SK-N-SH treated with all-trans-retinoic acid at 6 μM for 48 hours (cell line): ENCODE data around the gene PROK1.

Experiments used
- ATAC-seq: fragments of 200-7000 bp; cut with Tn5 transposase; 3 replicates; pipeline ENCODE4 v1.9.1; 2020; ENCODE audit warnings: mild to moderate bottlenecking, moderate library complexity
- ARNTL ChIP-seq: fragments of 450-650 bp; formaldehyde crosslinking; IDR thresholded peaks from 2 replicates; pipeline ENCODE4 v1.5.0; 2020; ENCODE audit warnings: low read depth, mild to moderate bottlenecking, moderate library complexity, borderline replicate concordance
- BACH2 ChIP-seq: fragments of 250-450 bp; sonication (Bioruptor Pico); IDR thresholded peaks from 2 replicates; pipeline ENCODE4 v1.9.0; 2021; ENCODE audit warnings: mild to moderate bottlenecking, borderline replicate concordance
- CSDC2 ChIP-seq: fragments of 250-450 bp; sonication (Bioruptor Pico); IDR thresholded peaks from 2 replicates; pipeline ENCODE4 v1.5.0; 2020; ENCODE audit warnings: mild to moderate bottlenecking, moderate library complexity
- ESRRG ChIP-seq: fragments of 250-450 bp; sonication (Bioruptor Pico); IDR thresholded peaks from 2 replicates; pipeline ENCODE4 v1.6.1; 2021; ENCODE audit warnings: mild to moderate bottlenecking
- GLIS3 ChIP-seq: fragments of 250-450 bp; sonication (Bioruptor Pico); IDR thresholded peaks from 2 replicates; pipeline ENCODE4 v1.5.0; 2020; ENCODE audit warnings: mild to moderate bottlenecking, moderate library complexity
- ISL1 ChIP-seq: fragments of 250-450 bp; sonication (Bioruptor Pico); IDR thresholded peaks from 2 replicates; pipeline ENCODE4 v2.1.2; 2022; ENCODE audit warnings: mild to moderate bottlenecking, moderate library complexity
- PPARA ChIP-seq: fragments of 250-450 bp; sonication (Bioruptor Pico); IDR thresholded peaks from 2 replicates; pipeline ENCODE4 v1.5.0; 2020; ENCODE audit warnings: mild to moderate bottlenecking, borderline replicate concordance
- RARB ChIP-seq: fragments of 250-450 bp; sonication (Bioruptor Pico); IDR thresholded peaks from 2 replicates; pipeline ENCODE4 v1.8.0; 2021; ENCODE audit warnings: mild to moderate bottlenecking, moderate library complexity
- SNAI2 ChIP-seq: fragments of 250-450 bp; sonication (Bioruptor Pico); IDR thresholded peaks from 2 replicates; pipeline ENCODE4 v1.5.0; 2020; ENCODE audit warnings: mild to moderate bottlenecking, moderate library complexity
- TOX ChIP-seq: fragments of 250-450 bp; sonication (Bioruptor Pico); IDR thresholded peaks from 2 replicates; pipeline ENCODE4 v1.8.0; 2021; ENCODE audit warnings: mild to moderate bottlenecking, moderate library complexity, borderline replicate concordance
- ZC3H10 ChIP-seq: fragments of 250-450 bp; sonication (Bioruptor Pico); IDR thresholded peaks from 2 replicates; pipeline ENCODE4 v1.5.1; 2021; ENCODE audit warnings: mild to moderate bottlenecking, moderate library complexity
- ZFP30 ChIP-seq: fragments of 450-650 bp; formaldehyde crosslinking; IDR thresholded peaks from 2 replicates; pipeline ENCODE4 v1.5.0; 2022; ENCODE audit warnings: mild to moderate bottlenecking, moderate library complexity
- ZNF565 ChIP-seq: fragments of 450-650 bp; formaldehyde crosslinking; conservative IDR thresholded peaks from 2 replicates; pipeline ENCODE4 v1.5.0; 2020; ENCODE audit warnings: low read depth, mild to moderate bottlenecking, moderate library complexity
- ZNF70 ChIP-seq: fragments of 450-650 bp; formaldehyde crosslinking; IDR thresholded peaks from 2 replicates; pipeline ENCODE4 v1.5.0; 2020; ENCODE audit warnings: mild to moderate bottlenecking, moderate library complexity
- ZNF8 ChIP-seq: fragments of 450-650 bp; formaldehyde crosslinking; IDR thresholded peaks from 2 replicates; pipeline ENCODE4 v1.5.0; 2020; ENCODE audit warnings: mild to moderate bottlenecking, moderate library complexity
- TF ChIP-seq, protein P1 (sequence below): fragments of 250-450 bp; sonication (Bioruptor Pico); IDR thresholded peaks from 2 replicates; pipeline ENCODE4 v1.8.0; 2020; ENCODE audit warnings: mild to moderate bottlenecking, moderate library complexity, borderline replicate concordance
- TF ChIP-seq, protein P2 (sequence below): fragments of 250-450 bp; sonication (Bioruptor Pico); IDR thresholded peaks from 2 replicates; pipeline ENCODE4 v1.8.0; 2021; ENCODE audit warnings: low read depth, mild to moderate bottlenecking, moderate library complexity, borderline replicate concordance
- TF ChIP-seq, protein P3 (sequence below): fragments of 250-450 bp; sonication (Bioruptor Pico); IDR thresholded peaks from 2 replicates; pipeline ENCODE4 v1.5.0; 2020; ENCODE audit warnings: mild to moderate bottlenecking, moderate library complexity

The PROK1 gene

DNA sequence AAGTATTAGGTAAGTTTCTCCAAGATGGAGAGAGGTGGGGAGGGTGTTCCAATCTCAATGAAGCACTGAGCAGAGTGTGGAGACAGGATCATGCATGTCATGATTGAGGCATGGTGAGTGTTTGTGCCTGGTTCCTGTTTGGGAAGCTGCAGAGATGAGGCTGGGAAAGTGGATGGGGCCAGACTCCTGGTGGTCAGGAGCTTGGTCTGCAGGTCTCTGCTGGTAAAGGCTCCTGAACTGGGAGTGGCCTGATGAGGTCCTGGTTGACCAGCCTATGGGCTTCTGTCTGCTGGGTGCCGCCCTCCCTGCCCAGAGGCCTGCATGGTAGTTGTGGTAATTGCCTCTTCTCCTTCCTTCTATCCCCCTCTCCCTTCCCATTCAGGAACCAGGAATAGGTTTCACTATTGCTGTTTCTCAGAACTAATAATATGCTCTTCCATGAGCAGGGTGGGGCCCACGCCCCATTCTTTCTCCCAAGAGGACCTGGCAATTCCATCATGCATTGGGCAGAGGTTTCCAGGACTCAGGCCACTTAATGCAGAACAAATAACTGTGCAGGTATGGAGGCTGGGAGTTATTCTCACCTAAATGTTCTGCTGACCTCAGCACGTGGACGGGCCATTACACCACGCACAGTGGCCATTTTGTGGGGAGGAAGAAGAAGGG is 24.5 kb downstream of the PROK1 start (continued):
- TF ChIP-seq ZNF70 (no peak), CSDC2 (CRISPR knock-in tag) (no peak)

DNA sequence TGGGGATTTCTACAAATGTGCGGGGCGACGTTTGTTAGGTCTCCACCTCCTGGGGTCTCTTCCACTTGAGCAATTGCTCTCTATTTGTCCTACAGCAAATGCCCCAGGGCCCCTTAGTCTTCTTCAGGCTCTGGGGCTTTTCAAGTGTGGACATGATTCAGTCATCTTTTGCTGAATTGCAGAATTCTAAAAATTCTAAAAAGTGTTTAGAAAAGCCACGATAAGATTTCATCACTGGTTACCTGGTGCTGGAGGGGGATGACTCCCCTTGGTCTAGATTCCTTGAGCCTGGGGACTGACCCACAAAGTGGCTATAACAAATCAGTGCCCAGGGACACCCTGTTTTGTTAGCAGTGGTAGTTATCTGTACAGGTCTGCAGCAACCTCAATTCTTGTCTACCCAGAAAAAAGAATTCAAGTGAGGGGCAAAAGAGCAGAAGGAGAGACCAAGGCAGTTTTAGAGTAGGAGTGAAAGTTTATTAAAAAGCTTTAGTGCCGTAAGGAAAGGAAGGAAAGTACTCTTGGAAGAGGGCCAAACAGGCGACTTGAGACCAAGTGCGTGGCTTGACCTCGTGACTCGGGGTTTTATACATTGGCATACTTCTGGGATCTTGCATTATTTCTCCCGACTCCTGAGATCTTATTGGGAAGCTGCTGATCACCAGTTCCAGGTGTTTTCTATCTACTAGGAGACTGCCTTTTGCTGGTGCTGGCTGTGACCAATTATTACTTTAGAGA is 25.2 kb downstream of the PROK1 start:
- TF ChIP-seq TOX (no peak), ZNF565 (CRISPR knock-in tag) (no peak)
- ATAC-seq: no peak

DNA sequence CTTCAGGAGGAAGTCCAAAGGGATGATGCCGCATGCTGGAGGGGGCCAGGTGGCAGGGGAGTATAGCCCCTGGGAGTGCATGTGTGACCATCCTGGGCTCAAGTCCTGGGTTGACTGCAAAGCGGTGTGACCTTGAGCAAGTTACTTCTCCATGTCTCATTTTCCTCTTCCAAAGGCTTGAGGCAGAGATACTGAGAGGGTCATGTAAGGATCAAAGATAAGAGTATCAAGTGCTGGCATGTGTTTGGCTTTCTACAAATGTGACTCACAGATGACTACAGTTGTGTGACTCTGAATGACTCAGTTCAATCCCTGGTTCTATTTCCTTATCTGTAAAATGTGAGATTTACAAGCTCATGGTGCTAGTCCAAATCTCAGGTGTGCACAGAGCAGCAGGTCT is 26.1 kb downstream of the PROK1 start:
- TF ChIP-seq ZFP30 (CRISPR knock-in tag) (no peak), GLIS3 (no peak), ESRRG (CRISPR knock-in tag) (no peak), ZNF70 (no peak), RARB (no peak), PPARA (CRISPR knock-in tag) (no peak), BACH2 (no peak)
- TF ChIP-seq, protein P1, sequence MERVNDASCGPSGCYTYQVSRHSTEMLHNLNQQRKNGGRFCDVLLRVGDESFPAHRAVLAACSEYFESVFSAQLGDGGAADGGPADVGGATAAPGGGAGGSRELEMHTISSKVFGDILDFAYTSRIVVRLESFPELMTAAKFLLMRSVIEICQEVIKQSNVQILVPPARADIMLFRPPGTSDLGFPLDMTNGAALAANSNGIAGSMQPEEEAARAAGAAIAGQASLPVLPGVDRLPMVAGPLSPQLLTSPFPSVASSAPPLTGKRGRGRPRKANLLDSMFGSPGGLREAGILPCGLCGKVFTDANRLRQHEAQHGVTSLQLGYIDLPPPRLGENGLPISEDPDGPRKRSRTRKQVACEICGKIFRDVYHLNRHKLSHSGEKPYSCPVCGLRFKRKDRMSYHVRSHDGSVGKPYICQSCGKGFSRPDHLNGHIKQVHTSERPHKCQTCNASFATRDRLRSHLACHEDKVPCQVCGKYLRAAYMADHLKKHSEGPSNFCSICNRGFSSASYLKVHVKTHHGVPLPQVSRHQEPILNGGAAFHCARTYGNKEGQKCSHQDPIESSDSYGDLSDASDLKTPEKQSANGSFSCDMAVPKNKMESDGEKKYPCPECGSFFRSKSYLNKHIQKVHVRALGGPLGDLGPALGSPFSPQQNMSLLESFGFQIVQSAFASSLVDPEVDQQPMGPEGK (CRISPR knock-in tag): no peak
- TF ChIP-seq, protein P2, sequence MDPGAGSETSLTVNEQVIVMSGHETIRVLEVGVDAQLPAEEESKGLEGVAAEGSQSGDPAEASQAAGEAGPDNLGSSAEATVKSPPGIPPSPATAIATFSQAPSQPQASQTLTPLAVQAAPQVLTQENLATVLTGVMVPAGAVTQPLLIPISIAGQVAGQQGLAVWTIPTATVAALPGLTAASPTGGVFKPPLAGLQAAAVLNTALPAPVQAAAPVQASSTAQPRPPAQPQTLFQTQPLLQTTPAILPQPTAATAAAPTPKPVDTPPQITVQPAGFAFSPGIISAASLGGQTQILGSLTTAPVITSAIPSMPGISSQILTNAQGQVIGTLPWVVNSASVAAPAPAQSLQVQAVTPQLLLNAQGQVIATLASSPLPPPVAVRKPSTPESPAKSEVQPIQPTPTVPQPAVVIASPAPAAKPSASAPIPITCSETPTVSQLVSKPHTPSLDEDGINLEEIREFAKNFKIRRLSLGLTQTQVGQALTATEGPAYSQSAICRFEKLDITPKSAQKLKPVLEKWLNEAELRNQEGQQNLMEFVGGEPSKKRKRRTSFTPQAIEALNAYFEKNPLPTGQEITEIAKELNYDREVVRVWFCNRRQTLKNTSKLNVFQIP (CRISPR knock-in tag): no peak

DNA sequence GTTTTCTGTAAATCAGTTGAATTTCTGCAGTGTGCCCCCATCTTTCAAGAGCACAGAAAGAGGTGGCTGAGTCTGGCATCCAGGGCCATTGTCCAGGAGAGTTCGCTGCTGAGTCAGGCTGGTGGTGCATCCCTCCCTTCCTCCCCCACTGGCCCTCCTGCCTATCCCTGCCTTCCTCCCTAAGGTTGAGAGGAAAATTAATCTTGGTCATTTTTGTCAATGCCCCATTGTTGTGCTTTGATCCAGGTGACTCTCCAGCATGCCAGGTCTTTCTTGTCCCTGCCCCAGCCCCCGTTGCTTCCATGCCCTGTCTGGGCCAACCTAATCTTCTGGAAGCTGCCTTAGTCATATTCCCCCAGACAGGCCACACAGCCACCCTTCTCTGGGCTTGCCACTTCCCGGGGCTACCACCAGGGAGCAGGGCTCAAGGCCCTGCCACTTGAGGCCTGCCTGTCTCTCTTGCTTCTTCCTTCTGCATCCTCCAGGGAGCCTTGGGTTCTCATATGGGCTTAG is 26.6 kb downstream of the PROK1 start:
- peak; percentile 77 for ATAC-seq
- TF ChIP-seq, protein P3, sequence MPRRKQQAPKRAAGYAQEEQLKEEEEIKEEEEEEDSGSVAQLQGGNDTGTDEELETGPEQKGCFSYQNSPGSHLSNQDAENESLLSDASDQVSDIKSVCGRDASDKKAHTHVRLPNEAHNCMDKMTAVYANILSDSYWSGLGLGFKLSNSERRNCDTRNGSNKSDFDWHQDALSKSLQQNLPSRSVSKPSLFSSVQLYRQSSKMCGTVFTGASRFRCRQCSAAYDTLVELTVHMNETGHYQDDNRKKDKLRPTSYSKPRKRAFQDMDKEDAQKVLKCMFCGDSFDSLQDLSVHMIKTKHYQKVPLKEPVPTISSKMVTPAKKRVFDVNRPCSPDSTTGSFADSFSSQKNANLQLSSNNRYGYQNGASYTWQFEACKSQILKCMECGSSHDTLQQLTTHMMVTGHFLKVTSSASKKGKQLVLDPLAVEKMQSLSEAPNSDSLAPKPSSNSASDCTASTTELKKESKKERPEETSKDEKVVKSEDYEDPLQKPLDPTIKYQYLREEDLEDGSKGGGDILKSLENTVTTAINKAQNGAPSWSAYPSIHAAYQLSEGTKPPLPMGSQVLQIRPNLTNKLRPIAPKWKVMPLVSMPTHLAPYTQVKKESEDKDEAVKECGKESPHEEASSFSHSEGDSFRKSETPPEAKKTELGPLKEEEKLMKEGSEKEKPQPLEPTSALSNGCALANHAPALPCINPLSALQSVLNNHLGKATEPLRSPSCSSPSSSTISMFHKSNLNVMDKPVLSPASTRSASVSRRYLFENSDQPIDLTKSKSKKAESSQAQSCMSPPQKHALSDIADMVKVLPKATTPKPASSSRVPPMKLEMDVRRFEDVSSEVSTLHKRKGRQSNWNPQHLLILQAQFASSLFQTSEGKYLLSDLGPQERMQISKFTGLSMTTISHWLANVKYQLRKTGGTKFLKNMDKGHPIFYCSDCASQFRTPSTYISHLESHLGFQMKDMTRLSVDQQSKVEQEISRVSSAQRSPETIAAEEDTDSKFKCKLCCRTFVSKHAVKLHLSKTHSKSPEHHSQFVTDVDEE: no peak
- TF ChIP-seq GLIS3 (no peak), ZC3H10 (CRISPR knock-in tag) (no peak), SNAI2 (no peak), ARNTL (CRISPR knock-in tag) (no peak), BACH2 (no peak), CSDC2 (CRISPR knock-in tag) (no peak), PPARA (CRISPR knock-in tag) (no peak), ISL1 (CRISPR knock-in tag) (no peak), ZNF8 (CRISPR knock-in tag) (no peak), RARB (no peak)
- TF ChIP-seq, protein P2 (CRISPR knock-in tag): no peak

More for the DNA sequence above, 26.1 kb downstream of the PROK1 start:
- ATAC-seq: peak; percentile 72
